ENCODE data around the gene PLPP4.

- TF ChIP-seq POLR2A (IDR thresholded peaks at IDR 0.05) (no peak), CTCF (IDR thresholded peaks at IDR 0.05) (no peak)
Measured at GRCh38 chr10:120572307-120572706, 115.3 kb downstream of the PLPP4 start.
